DMS153 treated with DMSO at 0.1 percent for 48 hours (cell line): ENCODE results near the gene MAP3K10.
"Not testable (repeated sequence)": the region's sequence is repeated elsewhere in the genome, so short reads cannot be mapped to it uniquely, and the experiment has no call there.

Experiments used
- DNase-seq: peaks from one replicate; lab custom pipeline; 2025; ENCODE audit not compliant: unreplicated experiment; lab: John Stamatoyannopoulos, UW

Gene MAP3K10

DNA sequence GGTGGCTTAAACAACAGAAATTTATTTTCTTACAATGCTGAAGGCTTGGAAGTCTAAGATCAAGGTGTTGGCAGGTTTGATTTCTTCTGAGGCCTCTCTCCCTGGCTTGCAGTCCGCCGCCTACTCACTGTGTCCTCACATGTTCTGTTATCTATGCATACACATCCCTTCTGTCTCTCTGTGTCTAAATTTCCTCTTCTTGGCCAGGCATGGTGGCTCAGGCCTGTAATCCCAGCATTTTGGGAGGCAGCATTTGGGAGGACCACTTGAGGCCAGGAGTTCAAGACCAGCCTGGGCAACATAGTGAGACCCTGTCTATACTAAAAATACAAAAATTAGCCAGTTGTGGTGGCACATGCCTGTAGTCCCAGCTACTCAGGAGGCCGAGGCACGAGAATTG lies 19.9 kb upstream of the MAP3K10 start:
- not testable (repeated sequence) for DNase-seq

DNA sequence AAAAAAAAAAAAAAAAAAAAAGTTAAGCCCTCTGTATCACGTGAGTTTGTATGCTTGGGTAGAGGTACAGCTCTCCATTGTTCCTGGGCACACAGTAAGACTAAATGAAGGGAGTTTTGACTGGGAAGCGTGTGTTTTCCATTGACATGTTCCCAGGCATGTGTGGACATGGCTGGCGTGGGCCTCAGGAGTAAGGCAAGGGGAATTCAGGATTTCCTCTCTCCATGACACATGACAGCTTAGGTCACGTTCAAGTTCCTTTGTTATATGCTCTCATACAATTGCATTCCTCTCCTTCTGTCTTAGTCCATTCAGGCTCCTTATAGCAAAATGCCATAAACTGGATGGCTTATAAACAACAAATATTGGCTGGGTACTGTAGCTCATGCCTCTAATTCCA lies 17.1 kb upstream of the MAP3K10 start:
- DNase-seq = no peak

DNA sequence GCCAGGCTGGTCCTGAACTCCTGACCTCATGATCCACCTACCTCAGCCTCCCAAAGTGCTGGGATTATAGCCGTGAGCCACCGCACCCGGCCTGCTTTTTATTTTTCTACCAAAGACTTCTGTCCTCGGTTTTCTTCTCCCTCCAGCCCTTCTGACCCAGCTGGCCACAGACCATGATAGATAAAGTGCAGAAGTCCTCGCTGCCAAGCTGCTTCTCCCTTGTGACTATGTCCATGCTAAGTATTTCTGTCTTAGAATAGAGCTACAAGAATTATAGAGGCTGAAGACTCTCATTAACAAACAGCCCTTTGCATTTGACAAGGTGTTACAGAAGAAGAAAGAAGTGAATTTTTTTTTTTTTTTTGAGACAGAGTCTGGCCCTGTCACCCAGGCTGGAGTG lies 15.4 kb upstream of the MAP3K10 start:
- no peak for DNase-seq

DNA sequence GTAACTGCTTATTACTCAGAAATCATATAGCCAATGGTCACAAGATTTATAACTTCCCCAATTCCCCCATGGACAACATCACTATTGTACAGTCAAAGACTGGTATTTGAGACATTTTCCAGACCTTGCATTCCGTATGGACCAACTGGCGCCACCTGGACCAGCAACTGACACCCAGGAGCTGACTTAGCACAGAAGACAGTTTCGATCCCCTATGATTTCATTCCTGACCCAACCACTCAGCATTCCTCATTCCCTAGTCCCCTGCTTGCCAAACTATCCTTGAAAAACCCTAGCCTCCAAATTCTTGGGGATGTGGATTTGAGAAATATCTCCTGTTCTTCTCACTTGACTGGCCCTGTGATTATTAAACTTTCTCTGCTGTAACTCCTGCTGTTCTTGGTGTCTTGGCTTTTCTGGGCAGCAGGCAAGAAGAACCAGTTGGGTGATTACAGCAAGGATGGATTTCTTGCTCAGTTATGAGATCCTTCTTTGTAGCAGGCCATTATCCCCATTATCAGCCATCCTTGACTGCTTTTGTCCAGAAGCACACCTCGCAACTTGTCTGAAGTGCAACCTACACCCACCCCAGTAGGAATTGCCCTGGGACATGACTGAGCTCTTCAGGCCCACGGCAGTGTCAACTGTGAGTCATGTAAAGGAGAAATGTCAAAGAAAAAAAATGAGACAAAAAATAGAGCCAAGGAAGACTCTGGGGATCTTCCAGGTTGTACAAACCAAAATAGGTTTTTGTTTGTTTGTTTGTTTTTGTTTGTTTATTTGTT lies 13.7 kb upstream of the MAP3K10 start:
- no peak for DNase-seq

DNA sequence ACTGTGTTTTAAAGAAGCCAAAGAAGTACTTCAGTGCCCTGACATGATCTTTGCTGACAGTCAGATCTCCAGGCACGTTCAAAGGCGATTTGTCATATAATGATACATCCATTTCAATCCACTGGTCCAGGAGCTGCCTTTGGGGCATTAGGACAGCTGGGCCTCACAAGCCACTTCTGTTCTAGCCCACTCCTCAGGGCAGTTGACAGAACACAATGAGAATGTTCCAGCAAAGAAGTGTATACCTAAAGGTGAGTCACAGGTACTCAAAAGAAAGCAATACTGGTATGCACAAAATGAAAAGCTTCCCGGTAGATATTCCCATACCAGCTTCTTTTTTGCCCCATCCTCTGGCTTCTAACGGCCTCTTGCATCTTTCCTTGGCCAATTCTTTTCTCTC lies 12.5 kb upstream of the MAP3K10 start:
- DNase-seq = no peak

DNA sequence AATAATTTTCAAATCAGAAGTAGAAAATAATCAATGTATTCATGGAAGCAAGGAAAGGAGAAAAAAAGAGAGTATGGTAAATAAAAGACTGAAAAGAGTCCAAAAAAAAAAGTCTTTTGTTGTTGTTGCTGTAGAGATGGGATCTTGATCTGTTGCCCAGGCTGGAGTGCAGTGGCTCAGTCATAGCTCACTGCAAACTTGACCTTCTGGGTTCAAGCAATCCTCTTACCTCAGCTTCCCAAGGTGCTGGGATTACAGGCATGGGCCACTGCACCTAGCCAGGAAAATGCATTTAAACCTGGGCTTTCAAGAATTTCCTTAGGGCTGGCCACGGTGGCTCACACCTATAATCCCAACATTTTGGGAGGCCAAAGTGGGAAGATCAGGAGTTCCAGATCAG lies 7.0 kb upstream of the MAP3K10 start:
- DNase-seq = no peak

DNA sequence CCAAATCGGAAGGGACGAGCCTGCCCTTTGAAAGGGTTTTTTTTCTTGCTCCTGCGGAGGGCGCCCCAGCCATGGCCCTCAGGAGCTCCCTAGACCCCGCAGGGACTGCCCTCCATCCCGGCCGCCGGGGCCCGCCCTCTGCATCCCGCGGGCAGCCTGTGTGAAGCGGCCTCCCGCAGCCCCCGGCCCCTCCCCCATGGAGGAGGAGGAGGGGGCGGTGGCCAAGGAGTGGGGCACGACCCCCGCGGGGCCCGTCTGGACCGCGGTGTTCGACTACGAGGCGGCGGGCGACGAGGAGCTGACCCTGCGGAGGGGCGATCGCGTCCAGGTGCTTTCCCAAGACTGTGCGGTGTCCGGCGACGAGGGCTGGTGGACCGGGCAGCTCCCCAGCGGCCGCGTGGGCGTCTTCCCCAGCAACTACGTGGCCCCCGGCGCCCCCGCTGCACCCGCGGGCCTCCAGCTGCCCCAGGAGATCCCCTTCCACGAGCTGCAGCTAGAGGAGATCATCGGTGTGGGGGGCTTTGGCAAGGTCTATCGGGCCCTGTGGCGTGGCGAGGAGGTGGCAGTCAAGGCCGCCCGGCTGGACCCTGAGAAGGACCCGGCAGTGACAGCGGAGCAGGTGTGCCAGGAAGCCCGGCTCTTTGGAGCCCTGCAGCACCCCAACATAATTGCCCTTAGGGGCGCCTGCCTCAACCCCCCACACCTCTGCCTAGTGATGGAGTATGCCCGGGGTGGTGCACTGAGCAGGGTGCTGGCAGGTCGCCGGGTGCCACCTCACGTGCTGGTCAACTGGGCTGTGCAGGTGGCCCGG lies 815 bp downstream of the MAP3K10 start:
- DNase-seq = no peak

DNA sequence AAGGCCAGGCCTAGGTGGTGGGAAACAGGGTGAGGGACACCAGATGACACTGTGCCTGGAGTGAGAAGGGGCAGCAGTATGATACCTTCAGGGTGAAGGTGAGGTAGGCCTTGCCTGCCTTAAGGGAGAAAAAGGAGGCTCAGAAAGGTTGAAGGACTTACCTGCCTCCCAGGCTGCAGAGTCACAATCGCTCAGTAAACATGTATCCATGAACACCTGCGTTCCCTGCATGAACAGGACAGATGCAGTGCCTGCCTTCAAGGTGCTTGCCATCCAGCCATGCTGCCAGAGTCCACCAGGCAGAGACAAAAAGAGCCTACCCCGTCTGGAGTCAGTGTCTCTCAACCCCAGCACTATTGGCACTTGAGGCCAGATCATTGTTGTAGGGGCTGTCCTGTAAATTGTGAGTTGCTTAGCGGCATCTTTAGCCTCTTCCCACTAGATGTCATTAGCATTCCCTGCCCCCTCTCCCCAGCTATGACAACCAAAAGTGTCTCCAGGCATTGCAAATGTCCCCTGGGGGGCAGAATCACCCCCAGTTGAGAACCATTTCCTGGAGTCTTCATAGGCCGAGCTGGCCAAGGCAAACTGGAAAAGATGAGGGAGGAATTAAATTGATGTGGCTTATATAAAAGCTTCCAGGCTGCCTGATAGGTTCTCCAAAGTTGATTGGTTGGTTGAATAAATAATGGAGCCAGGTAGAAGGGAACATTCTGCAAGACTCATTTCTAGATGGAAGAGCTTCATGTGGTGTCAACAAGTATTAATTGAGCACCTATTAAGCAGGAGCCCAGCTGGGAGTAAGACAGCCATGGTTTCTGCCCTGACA lies 1.7 kb downstream of the MAP3K10 start:
- DNase-seq = no peak

DNA sequence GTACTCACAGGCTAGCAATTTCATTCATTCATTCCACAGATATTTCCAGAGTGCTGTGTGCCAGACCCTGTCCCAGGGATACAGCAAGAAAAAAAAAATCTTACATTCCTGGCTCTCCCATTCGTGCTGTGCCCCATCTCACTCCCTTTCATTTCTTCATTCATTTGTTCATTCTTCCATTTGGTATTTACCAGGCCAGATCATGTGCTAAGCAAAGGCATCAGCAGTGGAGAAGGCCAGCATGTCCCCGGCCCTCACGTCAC lies 2.3 kb downstream of the MAP3K10 start:
- no peak for DNase-seq

DNA sequence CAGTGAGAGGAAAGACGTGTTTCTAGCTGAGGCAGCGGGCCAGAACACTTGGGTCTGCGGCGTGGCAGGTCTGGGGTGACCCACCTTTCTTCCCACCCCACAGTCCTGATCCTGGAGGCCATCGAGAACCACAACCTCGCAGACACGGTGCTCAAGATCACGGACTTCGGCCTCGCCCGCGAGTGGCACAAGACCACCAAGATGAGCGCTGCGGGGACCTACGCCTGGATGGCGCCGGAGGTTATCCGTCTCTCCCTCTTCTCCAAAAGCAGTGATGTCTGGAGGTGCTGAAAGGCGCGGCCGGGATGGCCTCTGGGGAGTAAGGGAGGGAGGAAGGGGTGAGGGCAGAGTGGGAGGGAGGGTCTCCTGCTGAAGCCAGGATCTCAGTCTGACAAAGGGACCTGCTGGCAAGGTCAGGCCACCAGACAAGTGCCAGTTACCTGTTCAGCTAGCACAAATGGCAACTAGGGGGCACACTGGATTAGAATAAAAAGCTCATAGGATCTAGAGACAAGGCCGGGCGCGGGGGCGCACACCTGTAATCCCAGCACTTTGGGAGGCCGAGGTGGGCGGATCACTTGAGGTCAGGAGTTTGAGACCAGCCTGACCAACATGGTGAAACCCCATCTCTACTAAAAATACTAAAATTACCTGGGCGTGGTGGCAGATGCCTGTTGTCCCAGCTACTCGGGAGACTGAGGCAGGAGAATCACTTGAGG lies 7.2 kb downstream of the MAP3K10 start:
- DNase-seq = no peak

DNA sequence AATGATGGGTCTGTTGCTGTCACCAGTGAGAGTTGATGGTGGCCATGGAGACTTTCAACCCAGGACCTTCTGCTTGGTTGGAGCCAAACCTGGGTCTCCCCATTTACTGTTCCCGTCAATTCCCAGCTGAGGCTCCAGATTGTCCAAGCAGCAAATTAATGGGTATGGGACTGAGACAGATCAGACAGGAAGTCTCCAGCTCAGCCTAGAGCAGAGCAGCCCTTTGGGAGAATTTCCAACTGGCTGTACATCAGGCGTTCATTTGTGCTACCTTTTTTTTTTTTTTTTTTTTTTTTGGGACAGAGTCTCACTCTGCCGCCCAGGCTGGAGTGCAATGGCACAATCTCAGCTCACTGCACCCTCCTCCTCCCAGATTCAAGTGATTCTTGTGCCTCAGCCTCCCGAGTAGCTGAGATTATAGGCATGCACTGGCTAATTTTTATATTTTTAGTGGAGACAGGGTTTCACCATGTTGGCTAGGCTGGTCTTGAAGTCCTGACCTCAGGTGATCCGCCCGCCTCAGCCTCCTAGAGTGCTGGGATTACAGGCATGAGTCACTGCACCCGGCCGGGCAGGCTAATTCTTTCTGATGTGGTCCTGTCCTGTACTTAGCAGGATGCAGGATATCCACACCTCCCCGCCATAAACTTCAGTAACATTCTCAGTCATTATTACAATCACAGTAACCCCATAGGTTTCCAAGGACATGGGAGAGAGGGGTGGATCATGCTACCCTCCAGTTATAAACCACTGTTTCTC lies 9.3 kb downstream of the MAP3K10 start:
- no peak for DNase-seq

DNA sequence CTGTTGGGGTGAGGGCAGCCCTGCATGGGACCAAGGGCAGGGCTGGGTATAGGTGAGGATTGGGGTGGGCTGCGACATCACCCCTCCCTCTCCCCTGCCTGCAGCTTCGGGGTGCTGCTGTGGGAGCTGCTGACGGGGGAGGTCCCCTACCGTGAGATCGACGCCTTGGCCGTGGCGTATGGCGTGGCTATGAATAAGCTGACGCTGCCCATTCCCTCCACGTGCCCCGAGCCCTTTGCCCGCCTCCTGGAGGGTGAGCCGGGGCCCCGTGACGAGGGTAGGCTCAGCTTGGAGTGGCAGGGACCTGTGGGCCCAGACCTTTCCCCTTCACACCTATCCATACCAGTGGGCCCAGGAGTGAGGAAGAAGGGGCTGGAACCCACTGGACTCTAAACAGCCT lies 13.2 kb downstream of the MAP3K10 start:
- no peak for DNase-seq

DNA sequence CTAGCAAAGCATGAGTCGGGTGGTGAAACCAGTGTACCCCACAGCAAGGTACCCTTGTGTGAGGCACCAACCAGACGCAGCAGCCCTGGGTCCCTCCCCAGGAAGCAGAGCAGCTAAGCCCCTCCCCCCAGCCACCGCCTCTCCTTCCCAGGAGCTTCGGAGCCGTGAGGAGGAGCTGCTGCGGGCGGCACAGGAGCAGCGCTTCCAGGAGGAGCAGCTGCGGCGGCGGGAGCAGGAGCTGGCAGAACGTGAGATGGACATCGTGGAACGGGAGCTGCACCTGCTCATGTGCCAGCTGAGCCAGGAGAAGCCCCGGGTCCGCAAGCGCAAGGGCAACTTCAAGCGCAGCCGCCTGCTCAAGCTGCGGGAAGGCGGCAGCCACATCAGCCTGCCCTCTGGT lies 14.5 kb downstream of the MAP3K10 start:
- no peak for DNase-seq

DNA sequence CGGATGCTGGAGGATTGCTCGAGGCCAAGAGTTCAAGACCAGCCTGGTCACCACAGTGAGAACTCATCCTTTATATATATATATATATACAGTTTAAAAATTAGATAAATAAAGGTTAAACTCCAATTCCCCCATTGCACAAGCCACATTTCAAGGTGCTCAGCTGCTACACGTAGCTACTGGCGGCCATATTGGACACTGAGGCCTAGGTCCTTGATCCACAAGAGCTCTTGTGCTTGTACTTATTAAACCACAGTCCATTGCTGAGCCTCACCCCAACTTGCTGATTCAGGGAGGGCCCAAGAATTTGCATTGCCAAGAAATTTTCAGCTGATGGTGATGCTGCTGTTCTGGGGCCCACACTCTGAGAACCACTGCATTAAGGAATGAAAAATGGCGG lies 17.4 kb downstream of the MAP3K10 start:
- no peak for DNase-seq

DNA sequence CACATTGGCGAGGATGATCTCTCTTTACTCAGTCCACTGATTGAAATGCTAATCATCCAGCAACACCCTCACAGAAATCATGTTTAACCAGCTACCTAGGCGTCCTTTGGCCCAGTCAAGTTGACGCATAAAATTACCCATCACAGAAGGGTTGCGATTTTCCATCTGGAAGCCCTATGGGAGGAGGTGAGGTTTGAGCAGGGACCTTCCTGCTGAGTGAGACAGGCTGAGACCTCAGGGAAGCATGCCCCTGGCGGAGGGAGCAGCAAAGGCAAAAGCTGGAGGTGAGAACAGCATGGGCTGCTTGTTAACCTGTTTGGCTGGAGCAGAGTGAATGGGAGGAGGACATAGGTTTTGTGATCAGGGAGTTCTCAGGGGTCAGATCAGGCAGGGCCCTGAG lies 19.7 kb downstream of the MAP3K10 start:
- DNase-seq = no peak

DNA sequence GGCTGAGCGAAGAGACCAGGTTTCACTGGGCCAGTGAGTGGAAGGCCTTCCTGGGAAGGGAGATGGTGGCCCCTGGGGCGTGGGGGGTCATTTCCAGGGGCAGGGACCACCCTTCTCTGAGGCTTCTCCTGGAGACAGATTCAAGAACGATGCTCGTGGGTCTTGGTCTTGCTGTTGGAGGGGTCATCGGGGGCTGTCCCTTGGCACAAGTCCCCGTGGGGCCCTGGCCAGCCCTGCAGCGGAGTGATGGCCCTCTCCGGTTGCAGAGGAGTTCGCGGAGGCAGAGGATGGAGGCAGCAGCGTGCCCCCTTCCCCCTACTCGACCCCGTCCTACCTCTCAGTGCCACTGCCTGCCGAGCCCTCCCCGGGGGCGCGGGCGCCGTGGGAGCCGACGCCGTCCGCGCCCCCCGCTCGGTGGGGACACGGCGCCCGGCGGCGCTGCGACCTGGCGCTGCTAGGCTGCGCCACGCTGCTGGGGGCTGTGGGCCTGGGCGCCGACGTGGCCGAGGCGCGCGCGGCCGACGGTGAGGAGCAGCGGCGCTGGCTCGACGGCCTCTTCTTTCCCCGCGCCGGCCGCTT lies 22.1 kb downstream of the MAP3K10 start:
- DNase-seq = no peak

DNA sequence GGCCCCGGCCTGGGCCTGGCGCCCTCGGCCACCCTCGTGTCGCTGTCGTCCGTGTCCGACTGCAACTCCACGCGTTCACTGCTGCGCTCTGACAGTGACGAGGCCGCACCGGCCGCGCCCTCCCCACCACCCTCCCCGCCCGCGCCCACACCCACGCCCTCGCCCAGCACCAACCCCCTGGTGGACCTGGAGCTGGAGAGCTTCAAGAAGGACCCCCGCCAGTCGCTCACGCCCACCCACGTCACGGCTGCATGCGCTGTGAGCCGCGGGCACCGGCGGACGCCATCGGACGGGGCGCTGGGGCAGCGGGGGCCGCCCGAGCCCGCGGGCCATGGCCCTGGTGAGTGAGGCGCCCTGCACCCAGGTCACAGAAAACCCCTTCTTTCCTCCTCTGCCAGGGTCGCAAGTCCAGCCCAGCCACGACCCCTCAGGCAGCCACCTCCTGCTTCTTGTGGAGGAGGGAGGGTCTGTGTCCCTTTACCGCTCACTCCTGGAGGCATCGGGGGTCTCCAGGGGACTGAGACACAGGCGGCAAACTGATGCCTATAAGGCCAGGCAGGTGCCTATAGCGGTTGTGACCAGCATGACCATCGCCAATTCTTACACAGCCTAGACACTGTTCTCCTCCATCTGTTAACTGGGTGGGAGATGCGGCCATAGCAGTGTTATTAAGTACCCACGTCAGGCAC lies 22.8 kb downstream of the MAP3K10 start:
- no peak for DNase-seq

DNA sequence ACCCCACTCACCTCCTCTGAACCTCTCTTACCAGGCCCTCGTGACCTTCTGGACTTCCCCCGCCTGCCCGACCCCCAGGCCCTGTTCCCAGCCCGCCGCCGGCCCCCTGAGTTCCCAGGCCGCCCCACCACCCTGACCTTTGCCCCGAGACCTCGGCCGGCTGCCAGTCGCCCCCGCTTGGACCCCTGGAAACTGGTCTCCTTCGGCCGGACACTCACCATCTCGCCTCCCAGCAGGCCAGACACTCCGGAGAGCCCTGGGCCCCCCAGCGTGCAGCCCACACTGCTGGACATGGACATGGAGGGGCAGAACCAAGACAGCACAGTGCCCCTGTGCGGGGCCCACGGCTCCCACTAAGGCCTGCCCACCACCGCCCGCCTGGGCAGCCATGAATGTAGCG lies 23.7 kb downstream of the MAP3K10 start:
- DNase-seq = no peak

DNA sequence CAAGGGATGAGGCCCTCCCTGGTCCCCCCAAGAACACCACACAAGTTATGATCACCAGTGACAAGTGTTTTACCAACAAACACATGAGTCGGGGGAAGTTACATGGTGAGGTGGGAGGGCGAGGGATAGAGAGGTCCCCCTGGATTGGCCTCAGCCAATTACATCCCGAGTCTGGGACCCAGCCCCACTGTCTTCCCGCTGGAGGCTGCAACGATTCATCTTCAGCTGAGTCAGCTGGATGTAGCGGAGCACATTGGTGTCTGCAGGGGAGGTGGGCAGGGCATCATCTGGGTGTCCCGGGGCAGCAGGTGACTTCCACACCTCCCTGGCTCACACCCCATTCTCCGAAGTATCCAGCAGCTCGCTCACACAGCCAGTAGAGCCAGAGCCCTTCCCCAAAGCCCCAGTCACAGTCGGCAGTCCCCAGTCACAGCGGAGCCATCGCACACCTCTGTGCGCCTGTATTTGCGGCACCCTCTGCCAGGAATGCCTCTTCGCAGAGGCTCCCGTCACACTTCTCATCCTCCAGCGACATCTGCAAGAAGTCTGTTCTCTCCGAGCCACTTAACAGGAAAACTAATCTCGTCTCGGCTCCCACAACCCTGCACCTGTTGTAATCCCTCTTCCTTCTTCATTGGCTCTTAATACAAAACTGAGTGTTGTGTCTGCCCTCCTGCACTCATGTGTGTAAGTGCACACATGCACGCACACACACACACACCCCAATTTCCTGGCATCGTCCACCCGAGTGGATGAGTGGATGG lies 25.0 kb downstream of the MAP3K10 start:
- DNase-seq = no peak
